Measurements from ENCODE around the gene SNAP47. TPM values are rescaled to one million over a fixed set of nuclear protein-coding genes. Genes with fewer than 3 reads are reported as not detected.

Gene SNAP47
- total RNA-seq, 1 donor from 2014 or later: 32.2 TPM

GRCh38 chr1:227768125-227768439 is 32.8 kb downstream of the SNAP47 start:
- TF ChIP-seq CTCF (IDR thresholded peaks at IDR 0.05; ENCODE audit: unreplicated experiment): no peak
- no peak for DNase-seq (ENCODE audit: low spot score)
- Mint-ChIP-seq H3K27ac (ENCODE audit: unreplicated experiment) (no peak overlapping the region), H3K27me3 (ENCODE audit: unreplicated experiment) (peaks cover 2% of the 10 kb centered on the region), H3K4me3 (ENCODE audit: unreplicated experiment) (no peak overlapping the region), H3K4me1 (ENCODE audit: unreplicated experiment) (no peaks in the 10 kb centered on the region), H3K36me3 (ENCODE audit: low read depth, unreplicated experiment) (peaks cover 24% of the 10 kb centered on the region), H3K9me3 (ENCODE audit: unreplicated experiment) (no peaks in the 10 kb centered on the region)

- no peak for DNase-seq (ENCODE audit: low spot score)
- no peaks in the 10 kb centered on the region for H3K4me1 Mint-ChIP-seq (ENCODE audit: unreplicated experiment)
- H3K36me3 Mint-ChIP-seq (ENCODE audit: low read depth, unreplicated experiment): peaks cover 24% of the 10 kb centered on the region
- H3K9me3 Mint-ChIP-seq (ENCODE audit: unreplicated experiment): no peaks in the 10 kb centered on the region
- no peak overlapping the region for H3K4me3 Mint-ChIP-seq (ENCODE audit: unreplicated experiment)
- TF ChIP-seq CTCF (IDR thresholded peaks at IDR 0.05; ENCODE audit: unreplicated experiment): no peak
- no peak overlapping the region for H3K27ac Mint-ChIP-seq (ENCODE audit: unreplicated experiment)
- H3K27me3 Mint-ChIP-seq (ENCODE audit: unreplicated experiment): peaks cover 2% of the 10 kb centered on the region
Measured at GRCh38 chr1:227768640-227769039, 33.4 kb downstream of the SNAP47 start.

GRCh38 chr1:227769047-227769935 is 34.1 kb downstream of the SNAP47 start:
- H3K27me3 Mint-ChIP-seq (ENCODE audit: unreplicated experiment): no peaks in the 10 kb centered on the region
- no peak for TF ChIP-seq CTCF (IDR thresholded peaks at IDR 0.05; ENCODE audit: unreplicated experiment)

GRCh38 chr1:227769936-227770494 is 34.8 kb downstream of the SNAP47 start:
- Mint-ChIP-seq H3K36me3 (ENCODE audit: low read depth, unreplicated experiment) (peaks cover 24% of the 10 kb centered on the region), H3K4me1 (ENCODE audit: unreplicated experiment) (no peaks in the 10 kb centered on the region), H3K27ac (ENCODE audit: unreplicated experiment) (no peak overlapping the region), H3K4me3 (ENCODE audit: unreplicated experiment) (no peak overlapping the region), H3K9me3 (ENCODE audit: unreplicated experiment) (no peaks in the 10 kb centered on the region), H3K27me3 (ENCODE audit: unreplicated experiment) (no peaks in the 10 kb centered on the region)
- no peak for DNase-seq (ENCODE audit: low spot score)
- no peak for TF ChIP-seq CTCF (IDR thresholded peaks at IDR 0.05; ENCODE audit: unreplicated experiment)

More at GRCh38 chr1:227769047-227769935, 34.1 kb downstream of the SNAP47 start:
- Mint-ChIP-seq H3K4me1 (ENCODE audit: unreplicated experiment) (no peaks in the 10 kb centered on the region), H3K36me3 (ENCODE audit: low read depth, unreplicated experiment) (peaks cover 24% of the 10 kb centered on the region), H3K27ac (ENCODE audit: unreplicated experiment) (no peak overlapping the region), H3K9me3 (ENCODE audit: unreplicated experiment) (no peaks in the 10 kb centered on the region), H3K4me3 (ENCODE audit: unreplicated experiment) (no peak overlapping the region)
- no peak for DNase-seq (ENCODE audit: low spot score)

- H3K9me3 Mint-ChIP-seq (ENCODE audit: unreplicated experiment): no peaks in the 10 kb centered on the region
- no peaks in the 10 kb centered on the region for H3K4me1 Mint-ChIP-seq (ENCODE audit: unreplicated experiment)
- H3K27me3 Mint-ChIP-seq (ENCODE audit: unreplicated experiment): no peaks in the 10 kb centered on the region
- peaks cover 24% of the 10 kb centered on the region for H3K36me3 Mint-ChIP-seq (ENCODE audit: low read depth, unreplicated experiment)
- no peak for TF ChIP-seq CTCF (IDR thresholded peaks at IDR 0.05; ENCODE audit: unreplicated experiment)
- H3K4me3 Mint-ChIP-seq (ENCODE audit: unreplicated experiment): no peak overlapping the region
- DNase-seq (ENCODE audit: low spot score): no peak
- H3K27ac Mint-ChIP-seq (ENCODE audit: unreplicated experiment): no peak overlapping the region
Measured at GRCh38 chr1:227770812-227771211, 35.6 kb downstream of the SNAP47 start.

Data from endothelial cell (in vitro differentiated cells).